ENCODE results near the gene PLA2G1B.

Gene PLA2G1B

DNA sequence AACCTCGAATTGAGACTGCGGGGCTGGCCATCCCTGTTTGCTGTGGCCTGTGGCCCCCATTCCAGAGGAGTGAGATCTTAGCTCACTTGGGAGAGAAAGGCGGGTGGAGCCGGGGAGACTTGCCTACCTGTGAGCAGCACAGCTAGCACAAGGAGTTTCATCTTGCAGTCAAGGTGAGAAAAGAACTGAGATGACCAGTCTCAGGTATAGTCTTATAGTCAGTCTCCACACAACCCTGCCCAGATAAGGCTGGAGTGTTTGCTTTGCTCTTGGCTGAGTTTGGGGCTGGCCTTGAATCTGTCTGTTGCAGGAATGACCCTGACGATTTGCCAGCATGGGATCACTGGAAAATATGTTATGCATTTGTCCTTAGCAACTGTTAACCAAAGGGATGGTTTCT lies at the start of gene PLA2G1B:
Gene PLA2G1B, minus strand, starts transcription at position 187 of the 400 bp plus-strand sequence. Its CDS starts 26 bp downstream, at position 161.
- DNase-seq (ENCODE audit: low spot score): no peak

DNA sequence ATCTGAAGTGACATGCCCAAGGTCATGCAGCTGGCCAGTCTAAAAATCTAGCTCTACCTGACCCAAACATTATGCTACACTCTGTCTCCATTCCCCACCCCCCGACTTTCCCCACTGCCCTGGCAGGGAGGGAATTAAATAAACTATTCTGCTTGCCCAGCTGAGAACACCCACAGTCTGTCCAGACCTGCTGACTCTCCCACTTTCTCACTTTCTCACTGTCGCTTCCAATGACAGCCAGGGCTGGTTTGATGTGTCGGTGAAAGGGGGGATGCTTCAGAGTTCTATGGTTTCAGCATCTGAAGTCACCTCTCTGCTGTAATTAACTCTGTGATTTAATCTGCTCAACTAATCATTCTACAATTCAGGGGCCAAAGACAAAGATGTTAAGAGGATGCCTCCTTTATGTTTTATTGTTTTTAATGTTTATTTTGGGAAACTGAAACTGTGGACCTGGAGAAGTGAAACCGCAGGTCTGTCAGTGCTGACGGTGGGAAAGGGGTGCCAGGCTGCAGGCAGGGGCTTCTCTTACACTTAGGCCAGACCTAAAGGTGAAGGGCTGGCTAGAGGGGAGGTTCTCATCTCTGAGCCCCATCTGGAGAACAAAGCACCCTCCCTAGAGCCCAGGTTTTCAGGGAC lies 49.5 kb upstream of the PLA2G1B start:
- DNase-seq (ENCODE audit: low spot score): no peak

DNA sequence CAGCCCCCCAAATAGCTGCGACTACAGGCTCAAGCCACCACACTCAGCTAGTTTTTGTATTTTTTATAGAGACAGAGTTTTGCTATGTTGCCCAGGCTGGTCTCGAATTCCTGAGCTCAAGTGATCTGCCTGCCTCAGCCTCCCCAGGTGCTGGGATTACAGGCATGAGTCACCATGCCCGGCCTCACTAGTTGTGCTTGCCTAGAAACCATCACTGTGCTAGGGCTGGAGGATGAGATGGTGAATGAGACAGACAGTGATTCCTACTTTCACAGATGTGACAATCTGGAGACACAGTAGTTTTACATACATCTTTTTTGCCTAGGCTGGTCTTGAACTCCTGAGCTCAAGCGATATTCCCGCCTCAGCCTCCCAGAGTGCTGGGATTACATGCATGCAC lies 48.8 kb upstream of the PLA2G1B start:
- DNase-seq (ENCODE audit: low spot score): no peak

DNA sequence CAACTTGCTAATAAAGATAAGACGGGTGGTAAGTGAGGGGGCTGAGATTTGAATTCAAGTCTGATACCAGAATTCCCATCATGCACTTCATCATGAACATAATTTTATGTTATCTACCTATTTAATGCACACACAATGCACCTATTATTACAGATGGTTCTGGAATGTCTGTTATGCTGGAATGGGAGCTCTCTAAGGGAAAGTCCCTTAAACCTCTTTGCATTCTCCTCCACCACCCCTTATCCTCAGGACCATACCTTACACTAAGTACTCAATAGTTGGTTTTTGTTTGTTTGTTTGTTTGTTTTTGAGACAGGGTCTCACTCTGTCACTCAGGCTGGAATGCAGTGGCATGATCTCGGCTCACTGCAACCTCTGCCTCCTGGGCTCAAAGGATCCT lies 48.4 kb upstream of the PLA2G1B start:
- no peak for DNase-seq (ENCODE audit: low spot score)

DNA sequence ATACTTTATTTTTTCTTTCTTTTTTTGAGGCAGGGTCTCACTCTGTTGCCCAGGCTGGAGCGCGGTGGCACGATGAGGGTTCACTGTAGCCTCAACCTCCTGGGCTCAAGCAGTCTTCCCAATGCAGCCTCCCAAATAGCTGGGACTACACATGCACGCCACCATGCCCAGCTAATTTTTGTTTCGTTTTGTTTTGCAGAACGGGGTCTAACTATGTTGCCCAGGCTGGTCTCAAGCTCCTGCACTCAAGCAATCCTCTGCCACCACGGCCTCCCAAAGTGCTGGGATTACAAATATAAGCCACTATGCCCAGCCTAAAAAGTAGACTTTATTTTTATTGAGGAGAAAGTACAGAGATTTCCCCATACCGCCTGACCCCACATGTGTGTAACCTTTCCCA lies 46.1 kb upstream of the PLA2G1B start:
- DNase-seq (ENCODE audit: low spot score): no peak

DNA sequence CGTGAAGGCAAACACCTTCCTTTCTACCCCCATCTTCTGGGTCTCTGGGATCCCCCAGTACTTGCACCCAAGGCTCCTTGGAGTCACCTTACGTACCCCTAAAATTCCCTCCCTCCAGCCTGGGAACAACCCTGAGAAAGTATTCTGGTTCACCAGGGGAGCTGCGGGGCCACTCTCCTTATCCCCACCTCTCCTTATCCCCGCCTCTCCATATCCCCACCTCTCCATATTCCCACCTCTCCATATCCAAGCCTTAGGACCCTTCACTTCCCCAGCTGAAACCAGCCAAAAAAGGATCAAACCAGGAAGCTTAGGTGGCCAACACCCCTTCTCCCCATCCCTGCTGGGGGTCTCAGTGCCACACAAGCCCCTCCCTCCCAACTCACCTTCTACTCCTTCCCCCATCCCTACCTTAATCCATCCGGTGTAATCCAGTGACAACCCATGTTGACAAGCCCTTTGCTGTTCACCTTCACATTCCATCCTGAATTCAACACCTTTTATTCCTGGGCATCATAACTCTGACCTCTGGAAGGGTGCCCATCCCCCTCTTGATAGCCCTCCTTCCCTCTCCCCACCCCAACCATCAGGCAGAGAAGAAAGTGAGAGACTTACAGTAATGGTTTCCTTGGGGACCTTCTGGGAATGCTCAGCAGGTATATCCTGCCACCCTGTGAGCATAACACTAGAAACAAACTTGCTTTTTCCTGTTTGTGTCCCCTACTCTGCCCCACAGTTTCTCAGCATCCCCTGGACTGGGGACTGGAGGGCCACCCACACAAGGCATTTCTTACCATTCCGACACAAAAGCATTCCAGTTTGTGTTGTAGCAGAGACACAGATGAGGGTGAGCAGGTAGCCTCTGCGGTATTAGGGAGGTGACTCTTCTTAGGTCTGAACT lies 43.0 kb upstream of the PLA2G1B start:
- no peak for DNase-seq (ENCODE audit: low spot score)

DNA sequence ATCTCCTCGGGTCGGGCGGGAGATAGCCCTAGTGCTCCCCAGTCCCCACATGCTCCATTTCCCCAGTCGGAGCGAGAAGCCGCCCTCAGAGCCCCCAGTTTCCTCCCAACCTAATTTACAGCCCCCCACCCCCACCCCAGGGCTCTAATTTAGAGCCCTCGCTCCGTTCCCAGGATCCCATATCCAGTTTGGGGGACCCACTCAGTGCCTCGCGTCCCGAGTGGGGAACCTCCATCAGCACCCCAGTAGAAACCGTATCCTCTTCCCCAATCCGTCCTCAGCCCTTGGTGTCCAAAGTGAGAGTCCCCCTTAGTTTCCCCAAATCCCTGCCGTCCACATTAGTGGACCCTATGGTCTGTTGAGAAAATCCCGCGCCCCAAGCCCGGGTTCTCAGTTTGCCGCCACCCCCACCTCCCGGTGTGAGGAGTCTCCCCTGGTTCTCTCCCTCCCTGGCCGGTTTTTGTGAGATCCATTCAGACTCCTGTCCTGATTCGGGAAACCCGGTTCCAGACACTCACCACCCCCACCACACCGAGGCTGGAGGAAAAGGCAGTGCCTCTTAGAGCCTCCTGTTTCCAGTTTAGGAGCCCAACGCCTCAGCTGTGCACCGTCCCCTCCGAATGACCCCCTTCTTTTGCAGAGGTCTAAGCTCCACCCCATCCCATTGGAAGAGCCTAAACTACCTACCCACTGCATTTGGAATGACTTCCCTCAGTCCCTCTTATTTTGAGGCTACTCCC lies 42.2 kb upstream of the PLA2G1B start:
- no peak for DNase-seq (ENCODE audit: low spot score)

DNA sequence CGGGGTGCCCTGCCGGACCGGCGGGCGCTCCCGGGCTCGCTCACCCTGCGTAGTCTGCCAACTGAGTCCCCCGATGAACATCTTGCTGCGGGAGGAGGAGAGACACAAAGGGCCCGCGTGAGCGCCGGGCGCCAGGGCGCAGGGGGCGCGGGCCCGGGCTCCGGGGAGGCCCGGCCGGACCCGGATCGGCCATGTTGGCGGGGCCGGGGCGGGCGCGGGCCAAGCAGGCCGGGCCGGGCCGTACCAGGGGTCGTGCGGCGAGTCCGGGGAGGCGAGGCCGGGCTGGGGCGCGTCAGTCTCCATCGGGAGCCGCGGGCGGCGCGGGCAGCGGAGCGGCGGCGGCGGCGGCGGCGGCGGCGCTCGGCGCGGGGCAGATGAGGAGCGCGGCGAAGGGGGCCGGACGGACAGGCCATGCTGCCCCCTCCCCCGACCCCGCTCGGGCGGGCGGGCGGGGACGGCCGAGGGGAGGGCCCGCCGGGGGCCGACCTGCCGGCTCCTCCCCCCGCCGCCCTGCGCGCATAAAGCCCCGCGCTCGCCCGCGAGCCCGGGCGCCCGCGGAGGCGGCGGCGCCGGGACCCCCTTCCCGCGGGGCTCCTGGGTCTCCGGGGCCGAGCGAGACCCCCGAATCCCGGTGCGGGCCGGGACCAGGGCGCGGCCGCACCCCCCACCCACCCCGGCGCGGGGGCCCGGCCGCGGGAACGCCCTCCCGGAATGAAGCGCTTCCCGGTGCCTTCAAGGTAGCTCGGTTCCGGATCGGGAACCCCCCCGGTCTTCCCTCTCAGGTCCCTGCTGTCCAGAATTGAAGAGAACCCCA lies 41.4 kb upstream of the PLA2G1B start, which contains the start of gene MSI1:
Gene MSI1, minus strand, starts transcription at position 376 of the 814 bp plus-strand sequence. Its CDS starts 73 bp downstream, at position 303.
- DNase-seq (ENCODE audit: low spot score): no peak

DNA sequence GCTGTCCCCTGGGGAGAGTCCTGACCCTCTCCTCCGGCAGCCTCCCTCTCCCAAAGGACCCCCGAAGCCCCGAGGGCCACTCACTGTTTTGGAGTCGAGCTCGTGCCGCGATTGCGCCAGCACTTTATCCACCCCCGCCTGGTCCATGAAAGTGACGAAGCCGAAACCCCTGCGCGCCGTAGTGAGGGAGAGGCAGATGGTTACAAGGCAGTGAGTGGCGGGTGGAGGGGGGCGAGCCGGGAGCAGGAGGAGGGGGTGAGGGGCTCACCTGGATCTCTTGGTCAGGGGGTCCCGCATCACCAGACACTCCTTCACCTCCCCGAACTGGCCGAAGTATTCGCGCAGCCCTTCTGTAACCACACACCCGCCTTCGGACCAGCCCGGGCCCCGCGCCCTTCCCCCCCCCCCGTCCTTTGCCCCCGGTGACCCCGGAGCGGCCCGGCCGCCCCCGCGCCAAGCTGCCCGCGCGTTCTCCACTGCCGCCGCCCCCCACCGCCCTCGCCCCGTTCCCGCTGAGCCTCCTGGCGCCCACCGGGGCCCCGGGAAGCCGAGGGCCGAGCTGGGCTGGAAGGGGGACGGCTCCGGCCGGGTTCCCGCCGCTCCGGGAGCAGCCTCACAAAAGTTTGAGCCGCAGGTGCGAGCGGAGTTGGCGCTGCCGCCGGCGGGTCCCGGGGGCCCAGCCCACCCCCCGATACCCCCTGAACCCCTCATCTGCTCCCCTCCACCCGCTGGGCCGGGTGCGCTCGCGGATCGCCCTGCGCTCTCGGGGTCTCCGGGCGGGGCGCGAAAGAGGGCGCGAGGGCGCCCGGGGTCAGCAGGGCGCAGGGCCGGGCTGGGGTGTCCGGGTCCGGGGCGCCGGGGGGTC lies 40.6 kb upstream of the PLA2G1B start:
- no peak for DNase-seq (ENCODE audit: low spot score)

DNA sequence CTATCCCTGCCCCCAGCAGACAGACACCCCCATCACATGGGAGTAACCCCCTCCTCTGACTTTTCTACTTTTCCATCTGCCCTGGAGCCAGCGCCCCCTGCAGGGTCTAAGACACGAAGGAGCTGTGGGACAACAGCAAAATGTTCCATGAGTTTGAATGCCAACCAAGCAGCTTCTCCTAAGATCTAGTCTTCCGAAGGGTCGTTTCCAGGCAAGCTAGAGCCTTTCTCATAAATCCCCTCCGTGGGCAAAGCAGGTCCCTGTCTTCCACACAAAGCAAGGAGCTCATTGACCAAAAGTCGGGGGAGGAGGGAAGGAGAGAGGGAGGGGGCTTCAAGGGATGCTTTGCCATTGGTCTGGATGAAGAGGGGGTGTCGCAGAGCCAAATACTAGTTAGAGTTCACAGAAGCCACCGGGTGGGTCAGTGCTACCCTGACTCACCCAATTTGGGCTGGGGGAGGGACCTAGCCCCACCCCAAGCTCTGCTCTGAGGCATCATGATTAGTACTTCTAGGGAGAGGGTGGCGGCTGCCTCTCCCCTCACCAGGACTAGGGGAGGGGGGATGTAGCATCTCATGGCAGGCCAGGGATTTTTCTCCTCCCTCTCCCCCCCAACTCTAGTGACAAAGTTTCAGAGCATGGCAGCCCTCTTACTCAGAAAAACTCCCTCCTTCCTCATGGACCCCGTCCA lies 39.8 kb upstream of the PLA2G1B start:
- DNase-seq (ENCODE audit: low spot score): no peak

DNA sequence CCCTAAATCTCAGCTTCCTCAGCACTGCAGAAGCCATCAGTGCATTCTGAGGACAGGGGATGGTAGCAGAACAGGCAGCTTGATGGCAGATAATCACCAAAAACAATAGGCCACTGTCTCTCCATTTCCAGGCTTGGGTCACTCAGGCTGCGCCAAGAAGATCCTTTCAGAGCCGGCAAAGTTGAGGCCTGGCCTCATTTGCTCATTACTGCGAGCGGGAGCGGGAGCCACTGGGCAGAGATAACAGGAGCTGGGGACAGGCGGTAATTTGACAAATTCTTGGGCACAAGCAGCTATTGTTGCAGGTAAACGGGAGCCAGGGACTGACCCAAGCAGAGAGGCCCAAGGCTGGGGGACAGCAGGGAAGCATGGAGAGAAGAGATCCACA lies 39.3 kb upstream of the PLA2G1B start:
- DNase-seq (ENCODE audit: low spot score): no peak

DNA sequence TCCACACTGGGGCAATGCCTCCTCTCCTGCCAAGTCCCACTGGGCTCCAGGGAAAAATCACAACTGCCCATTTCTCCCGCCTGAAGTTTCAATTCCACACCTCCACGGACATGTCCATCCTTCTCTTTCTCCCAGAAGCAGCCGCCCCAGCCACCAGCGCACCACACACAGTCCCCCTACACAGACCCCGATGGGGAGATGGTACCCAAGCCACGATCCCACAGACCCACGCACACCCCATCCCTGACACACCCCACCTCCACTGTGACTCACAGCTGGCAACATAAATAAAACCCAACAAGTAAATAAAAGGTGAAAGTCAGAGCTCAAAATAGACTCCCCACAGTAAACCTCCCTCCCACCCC lies 38.7 kb upstream of the PLA2G1B start:
- no peak for DNase-seq (ENCODE audit: low spot score)

DNA sequence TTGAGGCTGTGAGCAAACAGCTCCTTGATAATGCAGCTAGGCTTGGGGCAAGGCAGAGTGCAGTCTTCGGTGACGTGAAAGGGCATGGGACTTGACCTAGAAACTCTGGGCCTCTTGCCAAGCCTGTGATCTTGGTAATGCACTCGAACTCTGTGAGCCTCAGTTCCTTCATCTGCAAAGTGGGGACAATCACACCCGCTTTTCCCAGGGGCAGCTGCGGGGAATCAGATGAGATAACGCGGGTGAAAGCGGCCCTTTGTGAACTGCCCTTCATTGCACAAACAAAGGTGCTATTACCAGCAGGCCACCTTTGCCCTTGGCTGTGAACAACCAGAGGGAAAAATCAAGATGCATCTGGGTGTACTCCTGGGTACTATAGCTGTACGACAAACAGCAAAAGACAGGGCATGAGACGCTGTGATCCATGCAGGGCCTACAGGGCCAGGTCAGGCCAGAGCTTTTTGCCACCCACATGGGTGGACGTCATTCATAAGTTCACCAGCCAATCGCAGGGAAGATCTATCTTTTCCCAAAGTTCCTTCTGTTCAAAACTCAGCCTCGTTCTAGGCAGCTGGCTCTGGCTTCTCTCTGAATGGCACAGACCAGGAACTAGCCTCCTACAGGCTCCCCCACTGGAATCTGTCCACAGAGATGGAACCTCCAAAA lies 38.2 kb upstream of the PLA2G1B start:
- no peak for DNase-seq (ENCODE audit: low spot score)

DNA sequence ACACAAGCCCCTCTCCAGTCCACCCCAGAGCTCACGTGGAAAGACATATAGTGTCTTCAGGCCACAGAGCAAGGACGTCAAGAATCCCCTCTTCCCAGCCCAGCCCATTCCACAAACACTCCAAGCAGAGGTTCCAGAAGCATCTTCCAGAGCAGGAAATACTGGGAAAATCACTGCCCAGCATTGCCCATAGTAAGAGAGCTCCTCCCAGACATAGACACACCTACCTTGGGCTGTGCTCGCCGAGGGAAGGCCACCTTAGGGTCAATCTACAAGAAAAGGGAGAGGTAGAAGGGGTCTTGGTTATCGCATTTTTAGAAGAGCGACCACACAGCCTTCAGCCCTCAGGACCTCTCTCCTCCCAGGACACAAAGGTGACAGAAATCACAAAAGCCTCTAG lies 36.9 kb upstream of the PLA2G1B start:
- DNase-seq (ENCODE audit: low spot score): no peak

DNA sequence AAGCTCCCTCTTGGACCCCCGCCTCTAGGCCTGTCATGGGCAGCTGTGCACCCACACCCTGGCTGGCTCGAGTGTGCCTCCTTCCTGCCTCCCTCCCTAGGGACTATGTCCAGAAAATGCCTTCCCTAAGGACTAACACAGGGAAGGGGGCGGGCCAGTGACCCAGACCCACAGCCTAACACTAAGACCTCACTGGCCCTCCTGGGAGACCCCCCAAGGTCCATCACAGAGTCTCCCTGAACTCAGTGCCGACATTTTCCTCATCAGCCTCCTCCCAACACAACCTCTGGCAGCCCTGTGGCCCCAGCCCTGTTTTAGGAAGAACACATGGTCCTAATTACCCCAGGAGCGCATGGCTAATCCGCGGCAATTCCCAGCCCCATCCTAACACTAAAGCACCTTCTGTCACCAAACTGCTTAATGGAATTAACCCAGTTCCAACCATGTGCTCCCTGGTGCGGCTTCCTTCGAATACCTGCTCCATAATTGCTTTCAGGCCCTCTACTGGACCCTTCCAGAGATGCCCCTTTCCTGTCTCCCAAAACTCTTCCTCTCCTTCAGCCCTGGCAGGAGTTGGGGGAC lies 35.8 kb upstream of the PLA2G1B start:
- no peak for DNase-seq (ENCODE audit: low spot score)

DNA sequence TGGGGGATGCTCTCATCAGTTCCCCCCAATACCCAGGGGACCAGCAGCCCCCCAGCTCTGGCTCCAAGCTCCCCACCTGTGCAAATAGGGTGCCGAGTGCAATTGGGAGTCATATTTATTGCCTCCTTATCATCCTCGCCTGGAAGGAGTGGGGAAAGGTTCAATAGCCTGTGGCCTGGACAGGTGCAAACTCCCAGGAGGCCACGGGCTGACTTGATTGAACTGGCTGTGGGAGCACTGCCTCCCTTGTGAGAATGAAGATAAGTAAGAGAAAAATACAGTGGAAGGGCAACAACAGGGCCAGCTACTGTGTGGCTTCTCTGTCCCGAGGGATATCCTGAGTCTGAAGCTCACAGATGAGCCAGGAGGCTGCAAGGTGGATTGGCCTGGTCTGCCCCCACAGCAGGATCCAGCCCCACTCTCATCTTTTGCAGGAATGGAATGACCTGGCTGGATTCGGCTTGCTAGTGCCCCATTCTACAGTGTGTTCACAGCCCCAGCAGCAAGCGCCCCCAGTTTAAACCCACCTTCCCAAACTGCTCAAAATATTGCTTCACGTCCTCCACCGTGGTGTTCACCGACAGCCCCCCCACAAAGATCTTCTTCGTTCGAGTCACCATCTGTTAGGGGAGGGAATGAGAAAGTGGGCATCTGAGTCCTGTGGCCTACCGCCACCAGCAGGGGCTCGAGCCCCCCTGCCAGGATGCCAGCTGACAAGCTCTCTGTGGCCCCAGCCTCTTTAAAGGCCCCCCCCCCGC lies 35.1 kb upstream of the PLA2G1B start:
- DNase-seq (ENCODE audit: low spot score): no peak

DNA sequence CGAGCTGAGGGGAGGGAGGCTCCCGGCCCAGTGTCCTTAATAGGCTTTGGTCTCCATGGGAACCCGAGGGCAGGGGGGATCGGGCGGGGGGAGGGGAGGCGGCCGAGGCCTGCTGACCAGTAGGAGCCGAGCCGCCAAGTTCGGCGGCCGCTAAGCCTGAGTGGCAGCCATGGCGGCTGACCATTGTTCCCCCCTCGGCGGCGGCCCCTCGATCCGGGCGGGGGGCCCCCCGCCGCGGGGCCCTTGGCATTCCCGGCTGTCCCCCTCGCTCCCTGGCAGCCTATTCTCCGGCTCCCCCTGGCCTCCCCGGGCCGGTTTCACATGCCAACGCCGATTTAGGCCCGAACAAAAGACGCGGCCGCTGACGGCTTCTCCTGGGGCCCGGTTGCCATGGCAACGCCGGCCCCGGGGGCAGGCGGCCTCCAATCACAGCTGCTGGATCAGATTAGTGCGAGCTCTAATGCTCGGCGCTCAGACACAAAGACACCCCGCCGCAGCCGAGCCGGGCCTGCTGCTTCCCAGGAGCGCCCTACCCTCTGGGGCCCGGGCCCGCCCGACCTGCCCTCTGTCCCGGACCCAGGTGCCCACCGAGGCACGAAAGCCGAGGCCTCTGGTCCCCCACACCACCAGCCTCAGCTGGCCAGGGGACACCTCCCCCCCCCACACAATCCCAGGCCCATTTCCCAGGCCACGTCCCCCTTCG lies 34.1 kb upstream of the PLA2G1B start:
- no peak for DNase-seq (ENCODE audit: low spot score)

DNA sequence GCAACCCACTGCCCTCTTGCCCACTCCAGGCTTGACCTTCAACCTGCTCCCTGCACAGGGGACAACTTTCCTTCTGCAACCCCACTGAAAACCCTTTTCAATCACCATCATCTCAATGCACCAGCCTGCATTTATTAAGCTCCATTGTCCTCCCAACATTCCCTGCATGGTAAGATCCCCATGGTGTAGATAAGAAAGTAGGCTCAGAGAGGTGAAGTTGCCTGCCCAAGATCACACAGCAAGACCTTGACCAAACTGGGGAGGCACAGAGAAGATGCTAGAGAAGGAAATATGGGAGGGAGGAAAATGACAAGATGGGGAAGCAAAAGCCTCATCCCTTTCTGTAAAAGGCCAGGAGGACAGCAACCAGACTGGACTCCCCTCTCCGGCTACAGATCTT lies 31.5 kb upstream of the PLA2G1B start:
- DNase-seq (ENCODE audit: low spot score): no peak

All from CD4-positive, alpha-beta T cell treated with Interleukin-6 at 100 ng/mL for 8 hours (primary cell).